Vagina (tissue), 2 donors: ENCODE data around the gene HNRNPH1. TPM values are rescaled to one million over a fixed set of nuclear protein-coding genes. Genes with fewer than 3 reads are reported as not detected.
A peak's percentile ranks its signal among the peaks of the same experiment; 100 is the strongest.

Source experiments
- DNase-seq, 2 donors: peaks; one replicate each; pipeline ENCODE4 v3.0.0-alpha.2; 2017; ENCODE audit errors: extremely low spot score in 2 of 2
- H3K27ac ChIP-seq: fragments of 200-600 bp; sonication (generic); one replicate; pipeline ENCODE4 v1.5.1; 2019
- H3K27me3 ChIP-seq: fragments of 200-600 bp; sonication (generic); one replicate; pipeline ENCODE4 v1.5.1; 2019
- H3K36me3 ChIP-seq, 2 donors: fragments of 200-600 bp; sonication (generic); one replicate each; pipeline ENCODE4 v1.5.1; 2017 to 2019
- H3K4me1 ChIP-seq: fragments of 200-600 bp; sonication (generic); one replicate; pipeline ENCODE4 v1.5.1; 2019
- H3K4me3 ChIP-seq, 2 donors: fragments of 200-600 bp; sonication (generic); 1 replicate in 1 of 2; 2 replicates in 1 of 2; pipeline ENCODE4 v1.5.1; 2016 to 2019
- H3K9me3 ChIP-seq: fragments of 200-600 bp; sonication (generic); one replicate; pipeline ENCODE4 v1.5.1; 2019
- CTCF ChIP-seq, 3 experiments: fragments of 450-650 bp in 2 of 3; fragments of 200-600 bp in 1 of 3; sonication (generic) in 1 of 3; IDR thresholded peaks; one replicate each; pipeline ENCODE4 v1.5.1; 2017 to 2019; ENCODE audit warnings: antibody characterized with exemption in 3 of 3, mild to moderate bottlenecking in 2 of 3, moderate library complexity in 2 of 3
- POLR2A ChIP-seq, 2 donors: fragments of 450-650 bp; IDR thresholded peaks; one replicate each; pipeline ENCODE4 v1.6.1; 2017; ENCODE audit warnings: antibody characterized with exemption in 2 of 2, mild to moderate bottlenecking in 2 of 2, moderate library complexity in 2 of 2
- POLR2AphosphoS5 ChIP-seq, 2 donors: sonication (generic); formaldehyde crosslinking; IDR thresholded peaks; one replicate each; pipeline ENCODE4 v1.9.0; 2017; ENCODE audit warnings: antibody characterized with exemption in 2 of 2, mild to moderate bottlenecking in 2 of 2, low read depth in 1 of 2; ENCODE audit not compliant: insufficient read depth in 1 of 2
- intact Hi-C: fragments of 100-400 bp; cut with DNase I; formaldehyde crosslinking; loops from one replicate; pipeline ENCODE4 v1.15.1; 2023
- total RNA-seq: library from RNA; depleted of rRNA; stranded (reverse); fragments of >200 nt; gene quantifications from one replicate; pipeline ENCODE4 v1.2.3, GENCODE V29; 2016

The HNRNPH1 gene
- total RNA-seq, 1 donor from 2014 or later, result 483 TPM

GRCh38 chr5:179624841-179625271 is 1.4 kb upstream of the HNRNPH1 start:
- intact Hi-C loops, result loop anchor here (5.0 kb wide), 1 partner anchor 73 kb away; the partner anchor contains the start of gene RUFY1
- Histone ChIP-seq H3K36me3 (peaks cover 0 to 21% of the 10 kb centered on the region in 2 donors), H3K4me3 (no peak overlapping the region)

GRCh38 chr5:179623906-179624741 is 653 bp upstream of the HNRNPH1 start:
- Histone ChIP-seq H3K9me3 (no peaks in the 10 kb centered on the region), H3K4me3 (peak overlapping the region; percentile 75 to 92), H3K36me3 (peaks cover 0 to 27% of the 10 kb centered on the region in 2 donors), H3K4me1 (peaks cover 43% of the 10 kb centered on the region), H3K27ac (peak overlapping the region; percentile 99), H3K27me3 (no peaks in the 10 kb centered on the region)
- TF ChIP-seq POLR2AphosphoS5 (IDR thresholded peaks at IDR 0.05; ENCODE audit: insufficient read depth in 1 of 2, low read depth in 1 of 2) (peak in 1 of 2 donors; percentile 77), CTCF (IDR thresholded peaks at IDR 0.05) (peak in 1 of 3 experiments; percentile 15), POLR2A (IDR thresholded peaks at IDR 0.05) (no peak)
- intact Hi-C loops, result loop anchor here (5.0 kb wide), 1 partner anchor 72 kb away; the partner anchor contains the start of gene RUFY1
- DNase-seq, result peak in 1 of 2 donors; percentile 93

More at GRCh38 chr5:179624841-179625271, 1.4 kb upstream of the HNRNPH1 start:
- no peaks in the 10 kb centered on the region for H3K27me3 ChIP-seq
- no peak for TF ChIP-seq POLR2A (IDR thresholded peaks at IDR 0.05)
- TF ChIP-seq POLR2AphosphoS5 (IDR thresholded peaks at IDR 0.05; ENCODE audit: insufficient read depth in 1 of 2, low read depth in 1 of 2), result no peak
- TF ChIP-seq CTCF (IDR thresholded peaks at IDR 0.05), result no peak
- H3K9me3 ChIP-seq, result no peaks in the 10 kb centered on the region
- H3K4me1 ChIP-seq, result peaks cover 35% of the 10 kb centered on the region
- peak overlapping the region; percentile 99 for H3K27ac ChIP-seq
- DNase-seq, result no peak

GRCh38 chr5:179621551-179622214 is 1.8 kb downstream of the HNRNPH1 start:
- TF ChIP-seq CTCF (IDR thresholded peaks at IDR 0.05) (no peak), POLR2A (IDR thresholded peaks at IDR 0.05) (no peak), POLR2AphosphoS5 (IDR thresholded peaks at IDR 0.05; ENCODE audit: insufficient read depth in 1 of 2, low read depth in 1 of 2) (no peak)
- peaks cover 0 to 51% of the 10 kb centered on the region in 2 donors for H3K36me3 ChIP-seq
- H3K27ac ChIP-seq, result peak overlapping the region; percentile 99
- no peaks in the 10 kb centered on the region for H3K27me3 ChIP-seq
- peak overlapping the region; percentile 61 to 92 for H3K4me3 ChIP-seq
- no peak for DNase-seq
- intact Hi-C loops, result loop anchor here (5.0 kb wide), 1 partner anchor 69 kb away; the partner anchor contains the start of gene RUFY1
- no peaks in the 10 kb centered on the region for H3K9me3 ChIP-seq
- H3K4me1 ChIP-seq, result peaks cover 61% of the 10 kb centered on the region

GRCh38 chr5:179620703-179621350 is 2.6 kb downstream of the HNRNPH1 start:
- Histone ChIP-seq H3K4me1 (peaks cover 69% of the 10 kb centered on the region), H3K9me3 (no peaks in the 10 kb centered on the region), H3K27me3 (no peaks in the 10 kb centered on the region), H3K27ac (peak overlapping the region; percentile 99), H3K4me3 (peak overlapping the region; percentile 61 to 92), H3K36me3 (peaks cover 0 to 60% of the 10 kb centered on the region in 2 donors)
- no peak for DNase-seq
- intact Hi-C loops, result loop anchor here (5.0 kb wide), 1 partner anchor 69 kb away; the partner anchor contains the start of gene RUFY1
- TF ChIP-seq POLR2A (IDR thresholded peaks at IDR 0.05), result no peak
- TF ChIP-seq CTCF (IDR thresholded peaks at IDR 0.05), result no peak
- no peak for TF ChIP-seq POLR2AphosphoS5 (IDR thresholded peaks at IDR 0.05; ENCODE audit: insufficient read depth in 1 of 2, low read depth in 1 of 2)
